Activated CD8-positive, alpha-beta memory T cell treated with anti-CD3 and anti-CD28 coated beads, Interleukin-2, amount 10 ng/mL, durations not matched to agents 7 days and 5 days (primary cell): ENCODE results near the gene CDKL4. TPM values are rescaled to one million over a fixed set of nuclear protein-coding genes. Genes with fewer than 3 reads are reported as not detected.

Experiments
- ATAC-seq: fragments of 150-1000 bp; cut with Tn5 transposase; one replicate; pipeline ENCODE4 v1.10.0; 2021; ENCODE audit warnings: moderate library complexity
- CTCF ChIA-PET: fragments of 350-600 bp; sonication (Branson Sonifier 250); formaldehyde crosslinking; loops from one replicate; lab custom pipeline; 2021; ENCODE audit warnings: antibody characterized with exemption; lab: Charles Lee
- DNase-seq: peaks from one replicate; pipeline ENCODE4 v3.0.0-alpha.2; 2020
- H3K27ac Mint-ChIP-seq: one replicate; pipeline ENCODE4 v1.8.0; 2021; ENCODE audit warnings: mild to moderate bottlenecking, mixed read lengths
- H3K27me3 Mint-ChIP-seq: one replicate; pipeline ENCODE4 v1.8.0; 2021; ENCODE audit warnings: mixed read lengths
- H3K36me3 Mint-ChIP-seq: one replicate; pipeline ENCODE4 v1.8.0; 2021; ENCODE audit warnings: mild to moderate bottlenecking, mixed read lengths
- H3K4me1 Mint-ChIP-seq: one replicate; pipeline ENCODE4 v1.8.0; 2021; ENCODE audit warnings: mixed read lengths
- H3K4me3 Mint-ChIP-seq: one replicate; pipeline ENCODE4 v1.8.0; 2021; ENCODE audit warnings: mild to moderate bottlenecking, moderate library complexity, mixed read lengths
- H3K9me3 Mint-ChIP-seq: one replicate; pipeline ENCODE4 v1.8.0; 2022; ENCODE audit warnings: low read depth, mixed read lengths
- total RNA-seq, 2 experiments: library from RNA; stranded (reverse); gene quantifications; one replicate each; pipeline ENCODE4 v1.2.3, GENCODE V29; 2021

The CDKL4 gene
- total RNA-seq, 2 experiments from 2014 or later = 0.32 to 1.1 TPM

GRCh38 chr2:39225567-39225966, 18.2 kb downstream of the CDKL4 start:
- Mint-ChIP-seq H3K36me3 (peaks cover 26% of the 10 kb centered on the region), H3K9me3 (peaks cover 4% of the 10 kb centered on the region), H3K27ac (peak overlapping the region; percentile 67), H3K4me1 (peaks cover 65% of the 10 kb centered on the region), H3K27me3 (no peaks in the 10 kb centered on the region), H3K4me3 (no peak overlapping the region)
- no peak for ATAC-seq
- DNase-seq = no peak
- CTCF ChIA-PET = interaction anchor here (0.9 to 6.3 kb wide), 6 partner anchors 8 to 278 kb away, joined by 3 to 183 read pairs (median 63); partner anchors contain the start of gene SOS1

- H3K36me3 Mint-ChIP-seq = peaks cover 35% of the 10 kb centered on the region
- DNase-seq (no peak), ATAC-seq (no peak)
- CTCF ChIA-PET = interaction anchor here (0.9 to 1.4 kb wide), 2 partner anchors 91 to 99 kb away, joined by 3 to 4 read pairs; no protein-coding TSS in a partner anchor
- H3K9me3 Mint-ChIP-seq = peaks cover 6% of the 10 kb centered on the region
- peaks cover 70% of the 10 kb centered on the region for H3K4me1 Mint-ChIP-seq
- no peak overlapping the region for H3K27ac Mint-ChIP-seq
- H3K4me3 Mint-ChIP-seq = no peak overlapping the region
- H3K27me3 Mint-ChIP-seq = no peaks in the 10 kb centered on the region
These were observed 19.9 kb downstream of the CDKL4 start for GRCh38 chr2:39223909-39224308.

- Mint-ChIP-seq H3K9me3 (peaks cover 6% of the 10 kb centered on the region), H3K27ac (peak overlapping the region; percentile 12), H3K4me1 (peaks cover 69% of the 10 kb centered on the region), H3K4me3 (no peak overlapping the region), H3K27me3 (no peaks in the 10 kb centered on the region), H3K36me3 (peaks cover 36% of the 10 kb centered on the region)
- DNase-seq (no peak), ATAC-seq (no peak)
- CTCF ChIA-PET = interaction anchor here (1.4 kb wide), 1 partner anchor 98 kb away, joined by 4 read pairs; no protein-coding TSS in a partner anchor
These were observed 22.3 kb downstream of the CDKL4 start for GRCh38 chr2:39221459-39221858.

GRCh38 chr2:39220136-39220535, 23.6 kb downstream of the CDKL4 start:
- H3K4me3 Mint-ChIP-seq = peak overlapping the region; percentile 76
- peaks cover 71% of the 10 kb centered on the region for H3K4me1 Mint-ChIP-seq
- peaks cover 6% of the 10 kb centered on the region for H3K9me3 Mint-ChIP-seq
- no peak for ATAC-seq
- DNase-seq = no peak
- H3K36me3 Mint-ChIP-seq = peaks cover 38% of the 10 kb centered on the region
- CTCF ChIA-PET = no interaction called here
- H3K27ac Mint-ChIP-seq = peak overlapping the region; percentile 82
- H3K27me3 Mint-ChIP-seq = no peaks in the 10 kb centered on the region

GRCh38 chr2:39218391-39218790, 25.4 kb downstream of the CDKL4 start:
- DNase-seq (peak; percentile 78), ATAC-seq (peak; percentile 20)
- Mint-ChIP-seq H3K4me3 (peak overlapping the region; percentile 76), H3K4me1 (peaks cover 76% of the 10 kb centered on the region), H3K27me3 (no peaks in the 10 kb centered on the region), H3K9me3 (peaks cover 6% of the 10 kb centered on the region), H3K36me3 (peaks cover 46% of the 10 kb centered on the region), H3K27ac (peak overlapping the region; percentile 97)
- CTCF ChIA-PET = interaction anchor here (0.6 to 7.3 kb wide), 6 partner anchors 10 to 271 kb away, joined by 3 to 59 read pairs (median 9); partner anchors contain the start of gene SOS1

GRCh38 chr2:39217192-39217550, 26.6 kb downstream of the CDKL4 start:
- Mint-ChIP-seq H3K27ac (peak overlapping the region; percentile 97), H3K27me3 (no peaks in the 10 kb centered on the region), H3K9me3 (peaks cover 6% of the 10 kb centered on the region), H3K4me3 (peak overlapping the region; percentile 60), H3K36me3 (peaks cover 46% of the 10 kb centered on the region), H3K4me1 (peaks cover 83% of the 10 kb centered on the region)
- DNase-seq (no peak), ATAC-seq (peak; percentile 70)
- CTCF ChIA-PET = interaction anchor here (0.8 to 7.3 kb wide), 7 partner anchors 9 to 98 kb away, joined by 3 to 59 read pairs (median 9); partner anchors contain the start of gene SOS1

GRCh38 chr2:39216346-39217191, 27.2 kb downstream of the CDKL4 start:
- Mint-ChIP-seq H3K4me3 (peak overlapping the region; percentile 49), H3K4me1 (peaks cover 82% of the 10 kb centered on the region), H3K27ac (peak overlapping the region; percentile 97), H3K36me3 (peaks cover 43% of the 10 kb centered on the region), H3K27me3 (no peaks in the 10 kb centered on the region), H3K9me3 (peaks cover 3% of the 10 kb centered on the region)
- ATAC-seq = peak; percentile 85
- CTCF ChIA-PET = interaction anchor here (0.6 to 7.3 kb wide), 9 partner anchors 9 to 107 kb away, joined by 3 to 59 read pairs (median 3); partner anchors contain the start of gene SOS1
- DNase-seq = peak; percentile 94

GRCh38 chr2:39215545-39215944, 28.2 kb downstream of the CDKL4 start:
- Mint-ChIP-seq H3K27me3 (no peaks in the 10 kb centered on the region), H3K36me3 (peaks cover 41% of the 10 kb centered on the region), H3K4me3 (no peak overlapping the region), H3K4me1 (peaks cover 86% of the 10 kb centered on the region), H3K27ac (peak overlapping the region; percentile 97), H3K9me3 (peaks cover 3% of the 10 kb centered on the region)
- no peak for DNase-seq
- CTCF ChIA-PET = interaction anchor here (1.0 to 7.3 kb wide), 8 partner anchors 10 to 116 kb away, joined by 3 to 59 read pairs (median 4); partner anchors contain the start of gene SOS1
- no peak for ATAC-seq

GRCh38 chr2:39213015-39213414, 30.8 kb downstream of the CDKL4 start:
- Mint-ChIP-seq H3K4me3 (no peak overlapping the region), H3K27me3 (no peaks in the 10 kb centered on the region), H3K4me1 (peaks cover 69% of the 10 kb centered on the region), H3K36me3 (peaks cover 29% of the 10 kb centered on the region), H3K27ac (peak overlapping the region; percentile 72), H3K9me3 (no peaks in the 10 kb centered on the region)
- CTCF ChIA-PET = interaction anchor here (1.9 to 7.3 kb wide), 2 partner anchors 24 to 86 kb away, joined by 4 to 59 read pairs; no protein-coding TSS in a partner anchor
- no peak for DNase-seq
- ATAC-seq = no peak

- Mint-ChIP-seq H3K4me3 (no peak overlapping the region), H3K4me1 (peaks cover 51% of the 10 kb centered on the region), H3K36me3 (peaks cover 28% of the 10 kb centered on the region), H3K27me3 (no peaks in the 10 kb centered on the region), H3K9me3 (no peaks in the 10 kb centered on the region), H3K27ac (peak overlapping the region; percentile 71)
- no peak for DNase-seq
- ATAC-seq = no peak
- CTCF ChIA-PET = interaction anchor here (0.8 to 4.2 kb wide), 8 partner anchors 17 to 91 kb away, joined by 3 to 19 read pairs (median 4); partner anchors contain the start of gene SOS1
These were observed 32.9 kb downstream of the CDKL4 start for GRCh38 chr2:39210846-39211245.

GRCh38 chr2:39203382-39203781, 40.4 kb downstream of the CDKL4 start:
- Mint-ChIP-seq H3K27me3 (no peaks in the 10 kb centered on the region), H3K27ac (peak overlapping the region; percentile 86), H3K4me1 (peaks cover 28% of the 10 kb centered on the region), H3K9me3 (peaks cover 11% of the 10 kb centered on the region), H3K4me3 (peak overlapping the region; percentile 66), H3K36me3 (peaks cover 40% of the 10 kb centered on the region)
- DNase-seq (no peak), ATAC-seq (peak; percentile 78)
- CTCF ChIA-PET = interaction anchor here (0.6 to 2.7 kb wide), 6 partner anchors 13 to 134 kb away, joined by 3 to 9 read pairs (median 4); partner anchors contain the start of gene SOS1

GRCh38 chr2:39202639-39203369, 41.0 kb downstream of the CDKL4 start:
- ATAC-seq (peak; percentile 77), DNase-seq (peak; percentile 54)
- Mint-ChIP-seq H3K27ac (peak overlapping the region; percentile 86), H3K36me3 (peaks cover 44% of the 10 kb centered on the region), H3K4me3 (peak overlapping the region; percentile 66), H3K4me1 (peaks cover 28% of the 10 kb centered on the region), H3K27me3 (no peaks in the 10 kb centered on the region), H3K9me3 (peaks cover 13% of the 10 kb centered on the region)
- CTCF ChIA-PET = interaction anchor here (0.6 to 2.7 kb wide), 8 partner anchors 14 to 134 kb away, joined by 3 to 9 read pairs (median 4); partner anchors contain the start of gene SOS1
